H9 (cell line): ENCODE measurements around the gene CBLB. TPM values are rescaled to one million over a fixed set of nuclear protein-coding genes. Genes with fewer than 3 reads are reported as not detected.
A peak's percentile ranks its signal among the peaks of the same experiment; 100 is the strongest.

Experiments used
- DNase-seq: peaks from one replicate; pipeline ENCODE4 v3.0.0-alpha.2; 2017
- H2AFZ ChIP-seq: one replicate; pipeline ENCODE4 v1.6.1; 2013; ENCODE audit warnings: mild to moderate bottlenecking, low read length, control low read depth, moderate library complexity
- H2AK5ac ChIP-seq: 2 replicates; pipeline ENCODE4 v1.6.1; 2013; ENCODE audit warnings: low read length, control low read depth, mixed read lengths; ENCODE audit not compliant: insufficient read length
- H2BK120ac ChIP-seq: one replicate; pipeline ENCODE4 v1.6.1; 2013; ENCODE audit warnings: low read depth, mild to moderate bottlenecking, low read length, control low read depth, inconsistent platforms; ENCODE audit not compliant: poor library complexity, severe bottlenecking
- H2BK12ac ChIP-seq: 2 replicates; pipeline ENCODE4 v1.6.1; 2013; ENCODE audit warnings: low read length, control low read depth, mixed read lengths, low read depth; ENCODE audit not compliant: insufficient read length
- H2BK15ac ChIP-seq: 2 replicates; pipeline ENCODE4 v1.6.1; 2013; ENCODE audit warnings: low read depth, low read length, control low read depth
- H2BK20ac ChIP-seq: one replicate; pipeline ENCODE4 v1.6.1; 2013; ENCODE audit warnings: low read depth, mild to moderate bottlenecking, low read length, control low read depth, inconsistent platforms; ENCODE audit not compliant: poor library complexity, severe bottlenecking
- H2BK5ac ChIP-seq: 2 replicates; pipeline ENCODE4 v1.6.1; 2013; ENCODE audit warnings: low read length, control low read depth, mixed read lengths; ENCODE audit not compliant: insufficient read length
- H3K14ac ChIP-seq: 2 replicates; pipeline ENCODE4 v1.6.1; 2013; ENCODE audit warnings: low read length, control low read depth; ENCODE audit not compliant: insufficient read depth
- H3K18ac ChIP-seq: 2 replicates; pipeline ENCODE4 v1.6.1; 2013; ENCODE audit warnings: low read depth, mild to moderate bottlenecking, mixed read lengths, low read length, control low read depth; ENCODE audit not compliant: insufficient read length
- H3K23ac ChIP-seq: 2 replicates; pipeline ENCODE4 v1.6.1; 2013; ENCODE audit warnings: low read length, control low read depth, mixed read lengths, low read depth; ENCODE audit not compliant: insufficient read length
- H3K23me2 ChIP-seq: 2 replicates; pipeline ENCODE4 v1.6.1; 2013; ENCODE audit warnings: low read depth, mild to moderate bottlenecking, mixed read lengths, low read length, control low read depth; ENCODE audit not compliant: insufficient read length, poor library complexity, severe bottlenecking
- H3K27ac ChIP-seq: 2 replicates; pipeline ENCODE4 v1.5.1; 2013; ENCODE audit warnings: low read length, control low read depth, mixed read lengths, low read depth; ENCODE audit not compliant: insufficient read length
- H3K27me3 ChIP-seq: 2 replicates; pipeline ENCODE4 v1.6.1; 2013; ENCODE audit warnings: low read length, control low read depth, inconsistent platforms; ENCODE audit not compliant: insufficient read depth
- H3K4ac ChIP-seq: 2 replicates; pipeline ENCODE4 v1.6.1; 2013; ENCODE audit warnings: low read depth, mild to moderate bottlenecking, control low read depth, inconsistent platforms, low read length, moderate library complexity
- H3K4me1 ChIP-seq: 2 replicates; pipeline ENCODE4 v1.6.1; 2013; ENCODE audit warnings: low read length, control low read depth, inconsistent platforms; ENCODE audit not compliant: insufficient read depth
- H3K4me2 ChIP-seq: 2 replicates; pipeline ENCODE4 v1.6.1; 2013; ENCODE audit warnings: low read length, control low read depth, mixed read lengths; ENCODE audit not compliant: insufficient read length, insufficient read depth
- H3K56ac ChIP-seq: 2 replicates; pipeline ENCODE4 v1.6.1; 2013; ENCODE audit warnings: low read depth, mild to moderate bottlenecking, mixed read lengths, low read length, control low read depth; ENCODE audit not compliant: insufficient read length
- H3K79me1 ChIP-seq: 2 replicates; pipeline ENCODE4 v1.6.1; 2013; ENCODE audit warnings: low read depth, mild to moderate bottlenecking, moderate library complexity, low read length, control low read depth, inconsistent platforms; ENCODE audit not compliant: insufficient read depth, poor library complexity, severe bottlenecking
- H3K79me2 ChIP-seq: 2 replicates; pipeline ENCODE4 v1.6.1; 2013; ENCODE audit warnings: low read length, control low read depth, inconsistent platforms; ENCODE audit not compliant: insufficient read depth
- H3K9ac ChIP-seq: 2 replicates; pipeline ENCODE4 v1.6.1; 2013; ENCODE audit warnings: low read length, control low read depth, mixed read lengths; ENCODE audit not compliant: insufficient read length; ENCODE audit errors: extremely low read depth
- H3K9me3 ChIP-seq: one replicate; pipeline ENCODE4 v1.6.1; 2013; ENCODE audit warnings: low read depth, low read length, inconsistent platforms; ENCODE audit not compliant: control insufficient read depth
- H3T11ph ChIP-seq: one replicate; pipeline ENCODE4 v1.6.1; 2013; ENCODE audit warnings: mild to moderate bottlenecking, low read length, control low read depth, inconsistent platforms
- H4K20me1 ChIP-seq: one replicate; pipeline ENCODE4 v1.6.1; 2013; ENCODE audit not compliant: control insufficient read depth, insufficient read length, insufficient read depth
- H4K5ac ChIP-seq: 2 replicates; pipeline ENCODE4 v1.6.1; 2013; ENCODE audit warnings: low read depth, mild to moderate bottlenecking, mixed read lengths, low read length, control low read depth; ENCODE audit not compliant: insufficient read length
- H4K8ac ChIP-seq: replicated peaks from 2 replicates; pipeline ENCODE4 v1.6.1; 2013; ENCODE audit warnings: low read length, control low read depth, mixed read lengths, low read depth; ENCODE audit not compliant: insufficient read length
- H4K91ac ChIP-seq: 2 replicates; pipeline ENCODE4 v1.6.1; 2013; ENCODE audit warnings: low read depth, mild to moderate bottlenecking, moderate library complexity, mixed read lengths, low read length, control low read depth; ENCODE audit not compliant: insufficient read length
- H3K27ac Mint-ChIP-seq, 3 experiments: 2 replicates in 2 of 3; 3 replicates in 1 of 3; pipeline ENCODE4 v1.8.0; 2020 to 2021; ENCODE audit warnings: mixed read lengths in 3 of 3, mild to moderate bottlenecking in 1 of 3, moderate library complexity in 1 of 3
- H3K27me3 Mint-ChIP-seq: 2 replicates; pipeline ENCODE4 v1.8.0; 2021; ENCODE audit warnings: low read depth, mild to moderate bottlenecking, moderate library complexity, mixed read lengths
- H3K36me3 Mint-ChIP-seq, 3 experiments: 2 replicates in 2 of 3; 3 replicates in 1 of 3; pipeline ENCODE4 v1.8.0; 2020 to 2021; ENCODE audit warnings: low read depth in 3 of 3, mixed read lengths in 3 of 3; ENCODE audit not compliant: insufficient read depth in 1 of 3
- H3K4me1 Mint-ChIP-seq, 2 experiments: 2 replicates each; pipeline ENCODE4 v1.8.0; 2020; ENCODE audit warnings: mixed read lengths in 2 of 2
- H3K4me3 Mint-ChIP-seq, 2 experiments: 2 replicates in 1 of 2; 3 replicates in 1 of 2; pipeline ENCODE4 v1.8.0; 2020 to 2021; ENCODE audit warnings: mild to moderate bottlenecking in 2 of 2, mixed read lengths in 2 of 2, moderate library complexity in 1 of 2
- H3K9me3 Mint-ChIP-seq, 2 experiments: 2 replicates in 1 of 2; 3 replicates in 1 of 2; pipeline ENCODE4 v1.8.0; 2020; ENCODE audit warnings: mild to moderate bottlenecking in 2 of 2, mixed read lengths in 2 of 2, moderate library complexity in 1 of 2
- WGBS: extraction: QIAGEN DNeasy Blood & Tissue Kit; methylation state at CpG from one replicate; pipeline ENCODE4 v1.1.7; 2013; ENCODE audit warnings: missing lambda C conversion rate, low lambda C conversion rate, mixed read lengths; ENCODE audit not compliant: insufficient read length; ENCODE audit errors: extremely low coverage; 5-methylcytosine and 5-hydroxymethylcytosine counted together
- total RNA-seq: library from RNA; stranded (reverse); gene quantifications from 2 replicates; pipeline ENCODE4 v1.2.1, GENCODE V29; 2021
- TF ChIP-seq, protein P1 (sequence below): fragments of 200-600 bp; sonication (generic); conservative IDR thresholded peaks from 3 replicates; pipeline ENCODE4 v1.8.0; 2021; ENCODE audit warnings: antibody characterized with exemption, mild to moderate bottlenecking

CBLB gene
- total RNA-seq, 1 experiment from 2014 or later: 25.7 TPM

DNA sequence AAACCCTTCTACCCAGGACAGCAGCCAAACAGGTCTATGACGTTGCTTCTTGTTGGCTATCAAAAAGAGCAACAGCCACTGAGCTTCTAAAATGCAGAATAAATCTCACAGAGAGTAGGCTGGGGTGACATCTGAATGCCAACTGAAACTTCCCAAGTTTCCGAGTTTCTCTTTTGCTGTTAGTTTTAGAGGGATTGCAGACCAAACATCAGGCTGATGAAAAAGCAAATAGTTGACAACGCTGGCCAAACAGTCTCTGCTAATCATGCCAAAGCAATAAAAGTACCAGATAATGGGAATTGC, 670 bp upstream of the CBLB start:
- H3K4ac ChIP-seq: no peak overlapping the region
- Mint-ChIP-seq H3K27ac (peak overlapping the region; percentile 99; a peak in 6 of 7 replicates), H3K36me3 (peaks cover 0 to 12% (median 3%) of the 10 kb centered on the region in 3 experiments; a peak in 5 of 7 replicates), H3K4me1 (peaks cover 26 to 34% of the 10 kb centered on the region in 2 experiments), H3K27me3 (no peaks in the 10 kb centered on the region), H3K4me3 (peak overlapping the region; percentile 98), H3K9me3 (no peaks in the 10 kb centered on the region)
- no peaks in the 10 kb centered on the region for H3K27me3 ChIP-seq
- H3K4me2 ChIP-seq: peak overlapping the region; percentile 89
- H3K23me2 ChIP-seq: peaks cover 8% of the 10 kb centered on the region
- H2BK12ac ChIP-seq: no peak overlapping the region
- no peak overlapping the region for H3K9ac ChIP-seq
- H2BK20ac ChIP-seq: no peak overlapping the region
- H4K8ac ChIP-seq: no peak overlapping the region
- no peak overlapping the region for H3K56ac ChIP-seq
- no peak overlapping the region for H3K23ac ChIP-seq
- no peak overlapping the region for H2BK120ac ChIP-seq
- no peak overlapping the region for H3K27ac ChIP-seq
- H4K5ac ChIP-seq: no peak overlapping the region
- no peak overlapping the region for H3T11ph ChIP-seq
- no peak overlapping the region for H2AK5ac ChIP-seq
- no CpG with 5 or more reads among the region's 3 CpGs for WGBS
- H3K14ac ChIP-seq: no peak overlapping the region
- no peaks in the 10 kb centered on the region for H4K20me1 ChIP-seq
- no peak overlapping the region for H2BK5ac ChIP-seq
- H2AFZ ChIP-seq: no peak overlapping the region
- peaks cover 2% of the 10 kb centered on the region; the same call in 1 of the 2 replicates for H3K4me1 ChIP-seq
- H2BK15ac ChIP-seq: no peak overlapping the region
- H3K9me3 ChIP-seq: no peaks in the 10 kb centered on the region
- no peak overlapping the region for H4K91ac ChIP-seq
- no peak overlapping the region for H3K18ac ChIP-seq
- peaks cover 3% of the 10 kb centered on the region; the same call in 1 of the 2 replicates for H3K79me2 ChIP-seq
- TF ChIP-seq, protein P1, sequence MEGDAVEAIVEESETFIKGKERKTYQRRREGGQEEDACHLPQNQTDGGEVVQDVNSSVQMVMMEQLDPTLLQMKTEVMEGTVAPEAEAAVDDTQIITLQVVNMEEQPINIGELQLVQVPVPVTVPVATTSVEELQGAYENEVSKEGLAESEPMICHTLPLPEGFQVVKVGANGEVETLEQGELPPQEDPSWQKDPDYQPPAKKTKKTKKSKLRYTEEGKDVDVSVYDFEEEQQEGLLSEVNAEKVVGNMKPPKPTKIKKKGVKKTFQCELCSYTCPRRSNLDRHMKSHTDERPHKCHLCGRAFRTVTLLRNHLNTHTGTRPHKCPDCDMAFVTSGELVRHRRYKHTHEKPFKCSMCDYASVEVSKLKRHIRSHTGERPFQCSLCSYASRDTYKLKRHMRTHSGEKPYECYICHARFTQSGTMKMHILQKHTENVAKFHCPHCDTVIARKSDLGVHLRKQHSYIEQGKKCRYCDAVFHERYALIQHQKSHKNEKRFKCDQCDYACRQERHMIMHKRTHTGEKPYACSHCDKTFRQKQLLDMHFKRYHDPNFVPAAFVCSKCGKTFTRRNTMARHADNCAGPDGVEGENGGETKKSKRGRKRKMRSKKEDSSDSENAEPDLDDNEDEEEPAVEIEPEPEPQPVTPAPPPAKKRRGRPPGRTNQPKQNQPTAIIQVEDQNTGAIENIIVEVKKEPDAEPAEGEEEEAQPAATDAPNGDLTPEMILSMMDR: no peak
- H3K79me1 ChIP-seq: no peaks in the 10 kb centered on the region
- DNase-seq: no peak
